CD4-positive, alpha-beta memory T cell (primary cell): ENCODE results near the gene CFAP161. TPM values are rescaled to one million over a fixed set of nuclear protein-coding genes. Genes with fewer than 3 reads are reported as not detected.

Source experiments
- CTCF ChIA-PET: fragments of 350-600 bp; sonication (Branson Sonifier 250); formaldehyde crosslinking; loops from one replicate; lab custom pipeline; 2021; ENCODE audit warnings: inconsistent platforms; ENCODE audit not compliant: partially characterized antibody; lab: Charles Lee
- POLR2A ChIA-PET: fragments of 350-600 bp; sonication (Branson Sonifier 250); formaldehyde crosslinking; loops from one replicate; lab custom pipeline; 2021; ENCODE audit not compliant: partially characterized antibody; lab: Charles Lee
- DNase-seq, 5 donors: peaks; one replicate each; pipeline versions ENCODE4 v3.0.0 to v3.0.0-alpha.2; 2020 to 2022; ENCODE audit warnings: mixed read lengths in 1 of 5
- H3K27ac ChIP-seq: one replicate; pipeline ENCODE4 v1.7.0; 2013; ENCODE audit warnings: low read depth, low read length
- H3K27me3 ChIP-seq: 2 replicates; pipeline ENCODE4 v1.7.0; 2013; ENCODE audit warnings: mild to moderate bottlenecking, low read length, moderate library complexity; ENCODE audit not compliant: insufficient read depth
- H3K36me3 ChIP-seq: 2 replicates; pipeline ENCODE4 v1.7.0; 2013; ENCODE audit warnings: mild to moderate bottlenecking, low read length, moderate library complexity; ENCODE audit not compliant: insufficient read depth
- H3K4me1 ChIP-seq: 2 replicates; pipeline ENCODE4 v1.7.0; 2013; ENCODE audit warnings: mild to moderate bottlenecking, low read length, moderate library complexity; ENCODE audit not compliant: insufficient read depth
- H3K4me3 ChIP-seq, 2 donors: one replicate each; pipeline ENCODE4 v1.7.0; 2013; ENCODE audit warnings: low read length in 2 of 2, mild to moderate bottlenecking in 1 of 2
- H3K9me3 ChIP-seq, 2 donors: one replicate each; pipeline ENCODE4 v1.7.0; 2013; ENCODE audit warnings: low read length in 2 of 2, control low read depth in 1 of 2; ENCODE audit not compliant: control insufficient read depth in 1 of 2
- H3K27ac Mint-ChIP-seq, 7 donors: one replicate each; pipeline ENCODE4 v1.8.0; 2020 to 2021; ENCODE audit warnings: mixed read lengths in 7 of 7, mild to moderate bottlenecking in 6 of 7, inconsistent platforms in 3 of 7, moderate library complexity in 3 of 7
- H3K27me3 Mint-ChIP-seq, 2 donors: one replicate each; pipeline ENCODE4 v1.8.0; 2020 to 2021; ENCODE audit warnings: mixed read lengths in 2 of 2
- H3K36me3 Mint-ChIP-seq, 2 donors: one replicate each; pipeline ENCODE4 v1.8.0; 2020 to 2021; ENCODE audit warnings: mixed read lengths in 2 of 2, inconsistent platforms in 1 of 2, mild to moderate bottlenecking in 1 of 2
- H3K4me1 Mint-ChIP-seq, 4 donors: one replicate each; pipeline ENCODE4 v1.8.0; 2020 to 2021; ENCODE audit warnings: mixed read lengths in 4 of 4, mild to moderate bottlenecking in 1 of 4
- H3K4me3 Mint-ChIP-seq, 8 donors: one replicate each; pipeline ENCODE4 v1.8.0; 2020 to 2021; ENCODE audit warnings: mixed read lengths in 8 of 8, mild to moderate bottlenecking in 7 of 8, moderate library complexity in 6 of 8, inconsistent platforms in 3 of 8
- H3K9me3 Mint-ChIP-seq, 8 donors: one replicate each; pipeline ENCODE4 v1.8.0; 2020 to 2021; ENCODE audit warnings: mixed read lengths in 8 of 8, mild to moderate bottlenecking in 5 of 8, inconsistent platforms in 3 of 8, moderate library complexity in 1 of 8
- intact Hi-C: fragments of 100-400 bp; cut with micrococcal nuclease; formaldehyde crosslinking; loops from one replicate; pipeline ENCODE4 v1.15.1; 2023
- polyA plus RNA-seq, 2 donors: library from polyadenylated mRNA; unstranded; fragments of 300-500 nt; fragmentation: Illumina TruSeq; gene quantifications; one replicate each; pipeline ENCODE4 v1.2.3, GENCODE V29; 2021
- total RNA-seq, 2 experiments: library from RNA; stranded (reverse); gene quantifications; one replicate each; pipeline ENCODE4 v1.2.3, GENCODE V29; 2021

CFAP161 gene
- total and polyA plus RNA-seq, 4 experiments from 2014 or later = not detected

DNA sequence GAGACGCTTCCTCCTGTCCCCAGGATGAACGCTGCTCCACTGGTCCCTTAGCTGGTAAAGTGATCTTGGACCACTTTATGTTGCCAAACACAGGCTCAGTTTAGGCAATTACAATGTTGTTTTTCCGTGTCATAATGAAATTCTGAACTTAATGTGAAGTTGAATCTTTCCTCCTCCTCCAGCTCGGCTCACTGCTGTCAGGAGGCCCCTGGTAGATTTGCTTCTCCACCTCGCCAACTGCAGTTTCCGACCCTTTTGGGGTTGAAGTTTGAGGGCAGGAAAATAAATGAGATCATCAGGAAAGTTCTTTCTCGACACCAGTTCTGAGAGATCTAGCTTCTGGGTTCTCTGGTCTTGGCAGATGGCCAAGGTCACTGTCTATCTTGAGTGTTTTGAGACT, 27.8 kb downstream of the CFAP161 start:
- H3K27me3 Mint-ChIP-seq = peaks cover 4 to 19% of the 10 kb centered on the region in 2 donors
- H3K4me1 ChIP-seq = peaks cover 14% of the 10 kb centered on the region
- ChIA-PET POLR2A (no interaction called here), CTCF (interaction anchor here (2.7 kb wide), 1 partner anchor 104 kb away, joined by 14 read pairs; no protein-coding TSS in a partner anchor)
- no peak overlapping the region for H3K27ac Mint-ChIP-seq
- H3K9me3 ChIP-seq = no peaks in the 10 kb centered on the region
- peaks cover 12 to 23% (median 18%) of the 10 kb centered on the region in 4 donors for H3K4me1 Mint-ChIP-seq
- H3K4me3 Mint-ChIP-seq = peak overlapping the region in 1 of 8 donors; percentile 8
- no peaks in the 10 kb centered on the region for H3K9me3 Mint-ChIP-seq
- no peaks in the 10 kb centered on the region for H3K36me3 ChIP-seq
- H3K36me3 Mint-ChIP-seq = no peaks in the 10 kb centered on the region
- no peak overlapping the region for H3K27ac ChIP-seq
- H3K27me3 ChIP-seq = peaks cover 4% of the 10 kb centered on the region
- no peak overlapping the region for H3K4me3 ChIP-seq
- intact Hi-C loops = no loop called here
- DNase-seq = no peak

DNA sequence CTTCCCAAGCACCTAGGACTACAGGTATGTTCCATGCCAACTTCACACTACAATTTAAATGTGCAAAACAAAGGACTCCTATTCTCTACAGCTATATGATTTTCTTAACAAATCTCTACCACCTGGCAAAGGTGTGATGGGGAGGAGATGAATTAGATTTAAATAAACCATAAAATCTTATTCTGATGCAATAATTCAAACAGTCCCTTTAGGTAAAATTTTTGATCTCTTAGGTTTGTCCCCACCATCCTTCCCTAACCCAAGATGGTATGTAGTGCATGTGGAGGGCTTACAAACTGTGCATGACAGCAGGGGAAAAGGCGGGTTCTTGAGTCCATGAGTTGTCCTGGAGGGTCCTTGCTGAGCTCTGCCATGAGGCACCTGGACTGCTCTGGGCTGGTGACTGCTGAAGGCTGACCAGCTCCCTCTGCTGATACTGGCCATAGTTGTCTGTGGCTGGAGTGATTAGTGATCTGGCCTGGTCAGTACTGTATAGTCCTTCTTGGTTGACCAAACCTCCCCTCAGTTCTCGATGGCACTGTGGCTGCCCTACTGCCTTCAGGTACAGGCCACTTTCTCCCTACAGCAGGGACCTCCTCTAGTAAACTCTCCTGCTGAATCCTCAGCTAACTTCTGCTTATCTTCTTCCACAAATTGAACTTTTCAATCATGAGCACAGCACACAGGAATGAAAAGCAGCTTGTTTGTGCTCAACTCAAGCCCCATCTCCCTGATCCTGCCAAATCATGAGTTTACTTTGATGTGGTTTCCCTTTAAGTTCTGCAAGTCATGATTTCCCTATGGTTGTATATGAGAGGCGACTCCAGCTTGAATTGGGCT, 30.1 kb downstream of the CFAP161 start:
- POLR2A ChIA-PET = no interaction called here
- intact Hi-C loops = no loop called here
- peaks cover 4% of the 10 kb centered on the region for H3K27me3 ChIP-seq

DNA sequence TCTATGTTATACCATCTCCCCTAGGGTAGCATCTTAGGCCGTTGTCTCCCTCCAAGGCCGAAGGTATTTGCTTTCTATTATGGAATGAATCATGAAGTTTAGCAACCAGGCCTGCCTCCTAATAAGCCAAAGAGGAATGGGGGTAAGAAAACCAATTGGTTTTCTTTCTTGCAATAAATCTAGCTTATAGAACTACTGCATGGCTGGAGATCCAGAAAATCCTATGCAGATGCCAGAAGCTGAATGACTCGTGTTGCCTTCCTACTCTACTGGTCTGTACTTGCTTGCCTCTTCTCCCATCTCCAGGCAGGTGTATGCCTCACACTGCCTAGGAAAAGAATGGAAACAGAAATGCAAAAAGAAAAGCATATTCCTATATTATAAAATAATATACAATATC, 31.5 kb downstream of the CFAP161 start:
- Histone ChIP-seq H3K27me3 (peaks cover 4% of the 10 kb centered on the region), H3K4me1 (peaks cover 22% of the 10 kb centered on the region), H3K36me3 (no peaks in the 10 kb centered on the region), H3K27ac (no peak overlapping the region), H3K9me3 (no peaks in the 10 kb centered on the region), H3K4me3 (no peak overlapping the region)
- Mint-ChIP-seq H3K4me1 (peaks cover 14 to 27% (median 26%) of the 10 kb centered on the region in 4 donors), H3K27me3 (peaks cover 4 to 19% of the 10 kb centered on the region in 2 donors), H3K9me3 (no peaks in the 10 kb centered on the region), H3K4me3 (no peak overlapping the region), H3K36me3 (no peaks in the 10 kb centered on the region), H3K27ac (peak overlapping the region in 1 of 7 donors; percentile 43)
- ChIA-PET CTCF (interaction anchor here (1.3 to 2.3 kb wide), 2 partner anchors 11 to 101 kb away, joined by 3 to 11 read pairs; no protein-coding TSS in a partner anchor), POLR2A (no interaction called here)
- intact Hi-C loops = no loop called here
- DNase-seq = no peak

More for the DNA sequence above, 30.1 kb downstream of the CFAP161 start:
- Histone ChIP-seq H3K4me3 (no peak overlapping the region), H3K36me3 (no peaks in the 10 kb centered on the region), H3K27ac (no peak overlapping the region), H3K4me1 (peaks cover 22% of the 10 kb centered on the region), H3K9me3 (no peaks in the 10 kb centered on the region)
- CTCF ChIA-PET = interaction anchor here (1.2 to 2.3 kb wide), 2 partner anchors 9 to 102 kb away, joined by 3 to 11 read pairs; no protein-coding TSS in a partner anchor
- Mint-ChIP-seq H3K4me3 (no peak overlapping the region), H3K27ac (no peak overlapping the region), H3K27me3 (peaks cover 4 to 19% of the 10 kb centered on the region in 2 donors), H3K9me3 (no peaks in the 10 kb centered on the region), H3K36me3 (no peaks in the 10 kb centered on the region), H3K4me1 (peaks cover 14 to 28% (median 26%) of the 10 kb centered on the region in 4 donors)
- no peak for DNase-seq

DNA sequence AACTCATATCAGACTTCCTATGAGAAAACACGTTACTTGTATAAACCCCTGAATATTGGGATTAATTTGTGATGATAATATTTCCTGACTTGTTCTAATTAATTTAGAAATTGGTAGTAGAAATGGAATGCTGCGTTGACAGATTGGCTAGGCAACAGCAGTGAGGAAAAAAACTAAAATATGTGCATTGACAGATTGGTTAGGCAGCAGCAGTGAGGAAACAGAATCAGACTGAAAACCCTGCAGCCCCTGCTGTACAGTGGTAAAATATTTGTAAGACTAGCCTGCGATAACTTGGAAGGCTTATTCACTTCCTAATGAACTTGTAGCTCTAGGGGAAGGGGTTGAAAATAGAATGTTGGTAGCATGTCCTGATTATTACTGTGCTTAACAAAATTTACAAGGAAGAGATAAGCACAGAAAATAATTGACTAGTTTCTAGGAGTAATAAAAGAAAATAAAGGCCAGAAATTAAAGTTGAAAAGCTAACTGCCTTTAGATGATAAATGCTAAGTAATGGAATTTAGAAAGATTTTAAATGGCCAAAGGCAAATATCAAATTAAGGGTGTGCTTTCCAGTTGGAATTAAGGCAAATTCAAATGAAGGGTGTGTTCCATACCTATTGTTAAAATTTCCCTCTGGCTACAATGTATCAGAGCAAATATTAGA, 32.7 kb downstream of the CFAP161 start:
- H3K27ac ChIP-seq = no peak overlapping the region
- Mint-ChIP-seq H3K9me3 (no peaks in the 10 kb centered on the region), H3K4me1 (peaks cover 6 to 17% (median 15%) of the 10 kb centered on the region in 4 donors), H3K27me3 (peaks cover 4 to 13% of the 10 kb centered on the region in 2 donors), H3K4me3 (peak overlapping the region in 1 of 8 donors; percentile 26), H3K36me3 (no peaks in the 10 kb centered on the region), H3K27ac (no peak overlapping the region)
- ChIA-PET CTCF (interaction anchor here (1.3 kb wide), 1 partner anchor 99 kb away, joined by 5 read pairs; no protein-coding TSS in a partner anchor), POLR2A (no interaction called here)
- DNase-seq = no peak
- H3K4me1 ChIP-seq = peaks cover 12% of the 10 kb centered on the region
- no peak overlapping the region for H3K4me3 ChIP-seq
- H3K27me3 ChIP-seq = peaks cover 4% of the 10 kb centered on the region
- no peaks in the 10 kb centered on the region for H3K9me3 ChIP-seq
- intact Hi-C loops = no loop called here
- H3K36me3 ChIP-seq = no peaks in the 10 kb centered on the region

DNA sequence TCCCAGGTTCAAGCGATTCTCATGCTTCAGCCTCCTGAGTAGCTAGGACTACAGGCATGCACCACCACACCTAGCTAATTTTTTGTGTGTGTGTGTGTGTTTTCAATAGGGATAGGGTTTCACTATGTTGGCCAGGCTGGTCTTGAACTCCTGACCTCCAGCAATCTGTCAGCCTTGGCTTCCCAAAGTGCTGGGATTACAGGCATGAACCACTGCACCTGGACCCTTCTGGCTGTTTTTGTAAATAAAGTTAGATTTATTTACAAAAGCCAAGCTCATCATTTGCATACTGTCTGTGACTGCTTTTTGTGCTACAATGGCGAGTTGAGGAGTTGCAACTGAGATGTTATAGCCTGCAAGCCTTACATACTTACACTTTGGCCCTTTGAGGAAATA, 34.1 kb downstream of the CFAP161 start:
- Histone ChIP-seq H3K36me3 (no peaks in the 10 kb centered on the region), H3K27ac (no peak overlapping the region), H3K4me3 (no peak overlapping the region), H3K9me3 (no peaks in the 10 kb centered on the region), H3K27me3 (no peaks in the 10 kb centered on the region), H3K4me1 (peaks cover 8% of the 10 kb centered on the region)
- no peaks in the 10 kb centered on the region for H3K36me3 Mint-ChIP-seq
- peaks cover 5 to 18% of the 10 kb centered on the region in 2 donors for H3K27me3 Mint-ChIP-seq
- no peak overlapping the region for H3K27ac Mint-ChIP-seq
- no peaks in the 10 kb centered on the region for H3K9me3 Mint-ChIP-seq
- peaks cover 1 to 12% (median 6%) of the 10 kb centered on the region in 4 donors for H3K4me1 Mint-ChIP-seq
- H3K4me3 Mint-ChIP-seq = no peak overlapping the region
- intact Hi-C loops = no loop called here
- POLR2A ChIA-PET = no interaction called here
- CTCF ChIA-PET = interaction anchor here (1.7 kb wide), 1 partner anchor 98 kb away, joined by 6 read pairs; no protein-coding TSS in a partner anchor
- DNase-seq = no peak

DNA sequence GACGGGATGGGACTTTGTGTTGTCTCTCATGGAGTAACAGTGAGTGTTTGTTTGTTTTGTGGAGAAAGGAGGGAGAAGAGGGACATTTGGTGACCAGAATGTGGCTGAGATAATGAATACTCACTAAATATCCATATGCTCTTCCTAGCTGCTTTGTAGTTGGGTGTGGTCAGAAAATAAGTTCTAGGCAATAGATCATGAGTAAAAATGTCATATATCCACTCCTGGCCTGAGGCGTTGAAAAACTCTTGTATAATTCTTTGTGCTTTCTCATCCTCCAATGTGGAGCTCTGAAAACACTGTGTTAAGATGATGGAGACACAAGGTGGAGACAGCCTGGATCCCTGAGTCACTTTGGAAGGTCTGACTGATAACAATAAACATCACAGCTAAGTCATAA, 34.6 kb downstream of the CFAP161 start:
- Histone ChIP-seq H3K4me3 (no peak overlapping the region), H3K36me3 (no peaks in the 10 kb centered on the region), H3K9me3 (no peaks in the 10 kb centered on the region), H3K27me3 (no peaks in the 10 kb centered on the region), H3K27ac (no peak overlapping the region), H3K4me1 (peaks cover 8% of the 10 kb centered on the region)
- ChIA-PET CTCF (interaction anchor here (1.7 to 2.0 kb wide), 2 partner anchors 98 to 100 kb away, joined by 4 to 6 read pairs; no protein-coding TSS in a partner anchor), POLR2A (no interaction called here)
- Mint-ChIP-seq H3K36me3 (no peaks in the 10 kb centered on the region), H3K4me3 (no peak overlapping the region), H3K27ac (no peak overlapping the region), H3K27me3 (peaks cover 5 to 18% of the 10 kb centered on the region in 2 donors), H3K9me3 (no peaks in the 10 kb centered on the region), H3K4me1 (peaks cover 1 to 12% (median 6%) of the 10 kb centered on the region in 4 donors)
- DNase-seq = no peak
- intact Hi-C loops = no loop called here

DNA sequence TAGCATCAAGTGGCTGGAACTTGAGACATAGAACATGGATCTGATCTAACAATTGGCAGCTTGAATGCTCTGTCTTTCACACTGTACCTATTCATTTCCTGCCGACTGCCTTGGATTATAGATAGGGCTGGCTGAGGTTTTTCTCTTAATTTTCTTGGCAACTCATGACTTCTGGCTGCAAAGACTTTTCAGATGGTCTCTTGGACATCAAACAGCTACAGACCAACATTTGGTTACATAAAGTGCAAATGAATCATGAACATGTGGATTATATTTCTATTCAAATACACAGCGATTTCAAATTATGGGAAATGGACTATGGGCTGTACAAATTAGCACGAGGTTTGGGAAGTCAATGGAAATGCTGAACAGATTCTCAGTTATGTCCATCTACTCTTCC, 36.4 kb downstream of the CFAP161 start:
- Mint-ChIP-seq H3K4me1 (peaks cover 1 to 10% (median 6%) of the 10 kb centered on the region in 4 donors), H3K27ac (no peak overlapping the region), H3K36me3 (no peaks in the 10 kb centered on the region), H3K27me3 (peaks cover 5 to 13% of the 10 kb centered on the region in 2 donors), H3K4me3 (no peak overlapping the region), H3K9me3 (no peaks in the 10 kb centered on the region)
- no peak for DNase-seq
- Histone ChIP-seq H3K4me1 (peaks cover 8% of the 10 kb centered on the region), H3K27ac (no peak overlapping the region), H3K27me3 (no peaks in the 10 kb centered on the region), H3K36me3 (no peaks in the 10 kb centered on the region), H3K4me3 (no peak overlapping the region), H3K9me3 (no peaks in the 10 kb centered on the region)
- CTCF ChIA-PET = interaction anchor here (1.4 to 1.5 kb wide), 2 partner anchors 11 to 15 kb away, joined by 3 to 7 read pairs; no protein-coding TSS in a partner anchor
- intact Hi-C loops = no loop called here
- POLR2A ChIA-PET = no interaction called here
